ENCODE data around the gene TNIP2.

GRCh38 chr4:2698504-2698903, 57.6 kb downstream of the TNIP2 start:
- TF ChIP-seq POLR2A (IDR thresholded peaks at IDR 0.05), result no peak
- TF ChIP-seq CTCF (IDR thresholded peaks at IDR 0.05), result no peak
- TF ChIP-seq EP300 (IDR thresholded peaks at IDR 0.05; ENCODE audit: low read depth), result no peak
- no peak for TF ChIP-seq POLR2AphosphoS5 (IDR thresholded peaks at IDR 0.05)

Measured in transverse colon (tissue), 4 donors.